C4-2B (cell line): Measurements from ENCODE around the gene C11orf86.

ENCODE experiments used
- ZFX ChIP-seq: fragments of 450-650 bp; IDR thresholded peaks from 2 replicates; pipeline ENCODE4 v1.6.1; 2017
- TF ChIP-seq, protein P1 (sequence below): fragments of 450-650 bp; conservative IDR thresholded peaks from 2 replicates; pipeline ENCODE4 v1.5.1; 2017; ENCODE audit warnings: mild to moderate bottlenecking

- TF ChIP-seq, protein P1, sequence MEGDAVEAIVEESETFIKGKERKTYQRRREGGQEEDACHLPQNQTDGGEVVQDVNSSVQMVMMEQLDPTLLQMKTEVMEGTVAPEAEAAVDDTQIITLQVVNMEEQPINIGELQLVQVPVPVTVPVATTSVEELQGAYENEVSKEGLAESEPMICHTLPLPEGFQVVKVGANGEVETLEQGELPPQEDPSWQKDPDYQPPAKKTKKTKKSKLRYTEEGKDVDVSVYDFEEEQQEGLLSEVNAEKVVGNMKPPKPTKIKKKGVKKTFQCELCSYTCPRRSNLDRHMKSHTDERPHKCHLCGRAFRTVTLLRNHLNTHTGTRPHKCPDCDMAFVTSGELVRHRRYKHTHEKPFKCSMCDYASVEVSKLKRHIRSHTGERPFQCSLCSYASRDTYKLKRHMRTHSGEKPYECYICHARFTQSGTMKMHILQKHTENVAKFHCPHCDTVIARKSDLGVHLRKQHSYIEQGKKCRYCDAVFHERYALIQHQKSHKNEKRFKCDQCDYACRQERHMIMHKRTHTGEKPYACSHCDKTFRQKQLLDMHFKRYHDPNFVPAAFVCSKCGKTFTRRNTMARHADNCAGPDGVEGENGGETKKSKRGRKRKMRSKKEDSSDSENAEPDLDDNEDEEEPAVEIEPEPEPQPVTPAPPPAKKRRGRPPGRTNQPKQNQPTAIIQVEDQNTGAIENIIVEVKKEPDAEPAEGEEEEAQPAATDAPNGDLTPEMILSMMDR: no peak
- no peak for TF ChIP-seq ZFX
Measured at GRCh38 chr11:66987158-66987620, 12.1 kb downstream of the C11orf86 start.
